Measurements from ENCODE around the gene NFASC.

The NFASC gene

GRCh38 chr1:204944662-204945061 is 74.0 kb downstream of the NFASC start:
- no peaks in the 10 kb centered on the region for H3K9me2 ChIP-seq (replicated peaks; ENCODE audit: insufficient read depth, low read length)
- no peak overlapping the region for H2AFZ ChIP-seq (ENCODE audit: low read length)
- 0 out of 2 replicates have a peak, but pooled peaks cover 5% of the 10 kb centered on the region for H3K27me3 ChIP-seq (replicated peaks; ENCODE audit: insufficient read depth, low read length)
- TF ChIP-seq, protein P1, sequence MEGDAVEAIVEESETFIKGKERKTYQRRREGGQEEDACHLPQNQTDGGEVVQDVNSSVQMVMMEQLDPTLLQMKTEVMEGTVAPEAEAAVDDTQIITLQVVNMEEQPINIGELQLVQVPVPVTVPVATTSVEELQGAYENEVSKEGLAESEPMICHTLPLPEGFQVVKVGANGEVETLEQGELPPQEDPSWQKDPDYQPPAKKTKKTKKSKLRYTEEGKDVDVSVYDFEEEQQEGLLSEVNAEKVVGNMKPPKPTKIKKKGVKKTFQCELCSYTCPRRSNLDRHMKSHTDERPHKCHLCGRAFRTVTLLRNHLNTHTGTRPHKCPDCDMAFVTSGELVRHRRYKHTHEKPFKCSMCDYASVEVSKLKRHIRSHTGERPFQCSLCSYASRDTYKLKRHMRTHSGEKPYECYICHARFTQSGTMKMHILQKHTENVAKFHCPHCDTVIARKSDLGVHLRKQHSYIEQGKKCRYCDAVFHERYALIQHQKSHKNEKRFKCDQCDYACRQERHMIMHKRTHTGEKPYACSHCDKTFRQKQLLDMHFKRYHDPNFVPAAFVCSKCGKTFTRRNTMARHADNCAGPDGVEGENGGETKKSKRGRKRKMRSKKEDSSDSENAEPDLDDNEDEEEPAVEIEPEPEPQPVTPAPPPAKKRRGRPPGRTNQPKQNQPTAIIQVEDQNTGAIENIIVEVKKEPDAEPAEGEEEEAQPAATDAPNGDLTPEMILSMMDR (IDR thresholded peaks at IDR 0.05; ENCODE audit: low read length), result no peak
- TF ChIP-seq EZH2 (optimal IDR thresholded peaks at IDR 0.05; ENCODE audit: low read depth, low read length) (no peak), EZH2phosphoT487 (IDR thresholded peaks at IDR 0.05; ENCODE audit: low read length) (no peak)
- H3K9me3 ChIP-seq (replicated peaks; ENCODE audit: insufficient read depth, low read length), result no peaks in the 10 kb centered on the region
- no peak for DNase-seq
- no peaks in the 10 kb centered on the region for H3F3A ChIP-seq (ENCODE audit: insufficient read depth, low read length)
- no peaks in the 10 kb centered on the region for H3K79me2 ChIP-seq (ENCODE audit: low read length)
- H3K36me3 ChIP-seq (replicated peaks; ENCODE audit: insufficient read depth, low read length), result no peaks in the 10 kb centered on the region
- H3K27ac ChIP-seq (ENCODE audit: low read length), result no peak overlapping the region
- H3K4me3 ChIP-seq (ENCODE audit: low read length), result no peak overlapping the region
- no peak overlapping the region for H3K9ac ChIP-seq (ENCODE audit: low read length)
- no peaks in the 10 kb centered on the region for H4K20me1 ChIP-seq (ENCODE audit: insufficient read depth, low read length)
- H3K4me2 ChIP-seq (ENCODE audit: low read depth, low read length), result no peak overlapping the region
- H3K4me1 ChIP-seq (ENCODE audit: low read length), result 0 out of 2 replicates have a peak, but pooled peaks cover 4% of the 10 kb centered on the region

- 0 out of 2 replicates have a peak, but pooled peaks cover 5% of the 10 kb centered on the region for H3K27me3 ChIP-seq (replicated peaks; ENCODE audit: insufficient read depth, low read length)
- H4K20me1 ChIP-seq (ENCODE audit: insufficient read depth, low read length), result no peaks in the 10 kb centered on the region
- no peaks in the 10 kb centered on the region for H3K9me3 ChIP-seq (replicated peaks; ENCODE audit: insufficient read depth, low read length)
- H3F3A ChIP-seq (ENCODE audit: insufficient read depth, low read length), result no peaks in the 10 kb centered on the region
- H3K9me2 ChIP-seq (replicated peaks; ENCODE audit: insufficient read depth, low read length), result no peaks in the 10 kb centered on the region
- no peak overlapping the region for H3K27ac ChIP-seq (ENCODE audit: low read length)
- H3K9ac ChIP-seq (ENCODE audit: low read length), result no peak overlapping the region
- H3K4me2 ChIP-seq (ENCODE audit: low read depth, low read length), result no peak overlapping the region
- no peak for TF ChIP-seq EZH2 (optimal IDR thresholded peaks at IDR 0.05; ENCODE audit: low read depth, low read length)
- no peak for TF ChIP-seq EZH2phosphoT487 (IDR thresholded peaks at IDR 0.05; ENCODE audit: low read length)
- H3K79me2 ChIP-seq (ENCODE audit: low read length), result no peaks in the 10 kb centered on the region
- no peak overlapping the region for H2AFZ ChIP-seq (ENCODE audit: low read length)
- H3K4me3 ChIP-seq (ENCODE audit: low read length), result no peak overlapping the region
- H3K36me3 ChIP-seq (replicated peaks; ENCODE audit: insufficient read depth, low read length), result no peaks in the 10 kb centered on the region
- H3K4me1 ChIP-seq (ENCODE audit: low read length), result 0 out of 2 replicates have a peak, but pooled peaks cover 4% of the 10 kb centered on the region
- DNase-seq, result no peak
These were observed 74.9 kb downstream of the NFASC start for GRCh38 chr1:204945565-204945977.

- Histone ChIP-seq H3K9me2 (replicated peaks; ENCODE audit: insufficient read depth, low read length) (no peaks in the 10 kb centered on the region), H3K9ac (ENCODE audit: low read length) (no peak overlapping the region), H3K27ac (ENCODE audit: low read length) (no peak overlapping the region), H3K36me3 (replicated peaks; ENCODE audit: insufficient read depth, low read length) (no peaks in the 10 kb centered on the region), H3K4me1 (ENCODE audit: low read length) (0 out of 2 replicates have a peak, but pooled peaks cover 4% of the 10 kb centered on the region), H3K79me2 (ENCODE audit: low read length) (no peaks in the 10 kb centered on the region), H2AFZ (ENCODE audit: low read length) (no peak overlapping the region), H3K4me3 (ENCODE audit: low read length) (no peak overlapping the region), H4K20me1 (ENCODE audit: insufficient read depth, low read length) (no peaks in the 10 kb centered on the region), H3F3A (ENCODE audit: insufficient read depth, low read length) (no peaks in the 10 kb centered on the region), H3K27me3 (replicated peaks; ENCODE audit: insufficient read depth, low read length) (0 out of 2 replicates have a peak, but pooled peaks cover 5% of the 10 kb centered on the region), H3K4me2 (ENCODE audit: low read depth, low read length) (no peak overlapping the region), H3K9me3 (replicated peaks; ENCODE audit: insufficient read depth, low read length) (no peaks in the 10 kb centered on the region)
- DNase-seq, result no peak
- TF ChIP-seq EZH2 (optimal IDR thresholded peaks at IDR 0.05; ENCODE audit: low read depth, low read length) (no peak), EZH2phosphoT487 (IDR thresholded peaks at IDR 0.05; ENCODE audit: low read length) (no peak)
- TF ChIP-seq, protein P1 (IDR thresholded peaks at IDR 0.05; ENCODE audit: low read length), result no peak
These were observed 76.0 kb downstream of the NFASC start for GRCh38 chr1:204946640-204947039.

DNA sequence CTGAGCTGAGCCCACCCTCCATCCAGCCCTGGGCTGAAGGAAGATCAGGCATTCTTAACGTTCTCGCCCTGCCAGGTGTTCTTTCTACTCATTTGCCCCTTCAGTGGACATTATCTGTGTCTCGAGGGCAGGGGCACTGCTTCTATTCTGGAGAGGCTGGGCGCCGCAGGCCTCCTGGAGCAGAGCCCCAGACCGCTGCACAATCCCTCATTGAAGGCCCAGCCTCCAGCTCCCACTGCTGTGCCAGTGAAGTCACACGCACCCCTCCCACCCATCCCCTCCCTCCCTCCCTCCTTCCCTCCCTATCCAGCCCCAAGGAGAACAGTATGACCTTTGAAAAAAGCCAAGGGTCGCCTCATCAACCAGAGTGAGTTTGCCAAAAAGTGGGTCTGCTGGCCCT is 76.7 kb downstream of the NFASC start:
- Histone ChIP-seq H3K36me3 (replicated peaks; ENCODE audit: insufficient read depth, low read length) (no peaks in the 10 kb centered on the region), H3K27me3 (replicated peaks; ENCODE audit: insufficient read depth, low read length) (peaks cover 5% of the 10 kb centered on the region; the same call in 1 of the 2 replicates), H3K4me3 (ENCODE audit: low read length) (no peak overlapping the region), H3K9me2 (replicated peaks; ENCODE audit: insufficient read depth, low read length) (no peaks in the 10 kb centered on the region), H3F3A (ENCODE audit: insufficient read depth, low read length) (no peaks in the 10 kb centered on the region), H3K79me2 (ENCODE audit: low read length) (no peaks in the 10 kb centered on the region), H3K9ac (ENCODE audit: low read length) (no peak overlapping the region), H2AFZ (ENCODE audit: low read length) (no peak overlapping the region), H3K4me1 (ENCODE audit: low read length) (no peaks in the 10 kb centered on the region), H3K27ac (ENCODE audit: low read length) (no peak overlapping the region), H3K9me3 (replicated peaks; ENCODE audit: insufficient read depth, low read length) (no peaks in the 10 kb centered on the region), H3K4me2 (ENCODE audit: low read depth, low read length) (no peak overlapping the region), H4K20me1 (ENCODE audit: insufficient read depth, low read length) (no peaks in the 10 kb centered on the region)
- DNase-seq, result no peak
- TF ChIP-seq EZH2phosphoT487 (IDR thresholded peaks at IDR 0.05; ENCODE audit: low read length), result no peak
- no peak for TF ChIP-seq EZH2 (optimal IDR thresholded peaks at IDR 0.05; ENCODE audit: low read depth, low read length)
- TF ChIP-seq, protein P1 (IDR thresholded peaks at IDR 0.05; ENCODE audit: low read length), result no peak

Measured in MM.1S (cell line).